HT1080 (cell line): ENCODE results near the gene NLRC3. TPM values are rescaled to one million over a fixed set of nuclear protein-coding genes. Genes with fewer than 3 reads are reported as not detected.

Source experiments
- DNase-seq: peaks from one replicate; pipeline ENCODE4 v3.0.0-alpha.2; 2015; ENCODE audit warnings: low read depth
- total RNA-seq: library from RNA; depleted of rRNA; stranded (reverse); fragments of >200 nt; shearing (Covaris generic); gene quantifications from 2 replicates; pipeline ENCODE4 v1.2.3, GENCODE V29; 2014

Gene NLRC3
- total RNA-seq, 1 experiment from 2014 or later = 0.11 TPM

DNA sequence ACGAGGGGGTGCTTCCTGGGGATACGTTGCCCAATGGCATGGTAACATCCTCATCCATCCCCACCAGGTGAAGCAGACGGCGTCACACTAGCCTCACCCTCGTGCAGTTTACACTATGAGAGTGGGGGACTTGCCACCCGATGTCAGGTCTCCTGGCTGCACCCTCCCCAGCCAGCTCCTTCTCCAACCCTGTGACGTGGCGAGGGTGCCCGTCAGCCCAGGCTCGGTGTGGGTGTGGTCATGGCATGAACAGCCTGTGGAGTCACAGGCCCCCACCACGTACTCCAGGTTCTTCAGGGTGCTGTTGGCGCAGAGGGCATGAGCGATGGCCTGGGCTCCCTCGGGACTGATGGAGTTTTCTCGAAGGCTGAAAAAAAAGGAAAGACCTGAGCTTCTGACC lies 28.3 kb downstream of the NLRC3 start:
- no peak for DNase-seq

DNA sequence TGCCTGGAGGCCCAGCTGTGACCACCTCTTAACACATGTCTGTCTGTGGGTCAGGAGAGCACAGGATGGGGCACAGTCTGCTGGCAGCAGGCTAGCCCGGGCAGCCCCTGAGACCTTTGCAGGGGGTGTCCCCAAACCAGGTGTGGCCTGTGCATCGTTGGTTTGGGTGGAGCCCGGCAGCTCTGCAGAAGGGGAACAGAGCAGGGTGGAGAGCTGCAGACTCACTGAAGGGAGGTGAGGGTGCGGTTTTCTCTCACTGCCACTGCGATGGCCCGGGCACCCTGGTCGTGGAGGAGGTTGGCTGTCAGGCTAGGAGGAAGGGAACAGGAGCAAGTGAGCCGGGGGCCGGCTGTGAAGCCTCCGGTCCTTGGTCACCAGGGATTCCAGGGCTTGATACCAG lies 28.8 kb downstream of the NLRC3 start:
- no peak for DNase-seq

- no peak for DNase-seq
Measured at GRCh38 chr16:3546986-3547682, 30.1 kb downstream of the NLRC3 start.

DNA sequence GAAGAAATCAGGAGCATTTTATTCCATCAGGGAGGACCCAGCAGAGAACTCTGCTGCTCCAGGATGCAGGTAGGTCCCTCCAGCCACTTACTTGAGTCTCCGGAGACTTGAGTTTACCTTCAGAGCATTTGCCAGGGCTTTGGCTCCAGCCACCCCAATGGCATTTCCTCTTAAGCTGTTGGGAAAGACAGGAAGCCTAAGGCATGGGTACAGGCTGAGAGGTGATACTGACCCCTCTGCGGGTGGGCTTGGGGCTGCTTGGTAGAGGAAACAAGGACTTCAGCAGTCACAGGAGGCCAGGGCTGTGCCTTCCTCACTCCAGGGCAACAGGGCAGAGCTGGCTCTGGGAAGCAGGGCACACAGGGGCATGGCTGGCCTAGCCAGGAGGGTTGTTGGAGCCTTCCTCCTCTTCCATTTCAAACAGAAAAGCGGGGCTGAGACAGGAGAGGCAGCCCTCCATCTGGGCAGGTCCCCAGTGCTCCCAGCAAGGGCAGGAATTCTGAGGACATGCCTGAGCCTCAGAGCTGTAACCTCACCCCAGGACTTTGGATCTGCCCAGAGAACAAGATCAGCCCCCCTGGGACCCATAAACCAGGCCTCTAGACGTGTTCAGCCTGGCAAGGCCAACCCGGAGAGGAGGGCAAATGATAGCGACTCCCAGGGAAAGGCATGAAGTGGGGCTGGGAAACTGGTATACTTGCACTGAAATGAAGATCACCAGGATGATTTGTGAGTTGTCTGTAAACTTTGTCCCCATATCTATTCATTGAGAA lies 34.4 kb downstream of the NLRC3 start:
- no peak for DNase-seq

- no peak for DNase-seq
Measured at GRCh38 chr16:3541527-3542155, 35.6 kb downstream of the NLRC3 start.

DNA sequence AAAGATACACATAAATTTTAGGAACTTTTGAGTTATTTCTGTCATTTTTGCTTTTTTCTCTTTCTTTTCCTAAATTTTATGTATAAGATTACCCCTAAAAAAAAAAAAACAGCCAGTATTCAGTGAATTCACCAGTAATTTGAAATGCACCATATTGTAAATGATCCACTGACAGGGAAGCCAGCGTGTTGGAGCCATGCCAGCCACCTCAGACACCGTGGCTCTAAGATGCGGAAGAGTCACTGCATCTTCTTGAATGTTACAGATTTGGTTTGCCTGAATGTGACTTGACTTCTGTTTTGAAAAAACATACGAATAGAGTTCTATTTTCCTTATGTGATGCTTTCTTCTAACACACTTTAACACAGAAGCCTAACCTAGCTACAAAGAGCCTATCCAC lies 39.0 kb downstream of the NLRC3 start:
- no peak for DNase-seq

- no peak for DNase-seq
Measured at GRCh38 chr16:3536851-3537250, 40.4 kb downstream of the NLRC3 start.

- DNase-seq = no peak
Measured at GRCh38 chr16:3536271-3536731, 40.9 kb downstream of the NLRC3 start.

DNA sequence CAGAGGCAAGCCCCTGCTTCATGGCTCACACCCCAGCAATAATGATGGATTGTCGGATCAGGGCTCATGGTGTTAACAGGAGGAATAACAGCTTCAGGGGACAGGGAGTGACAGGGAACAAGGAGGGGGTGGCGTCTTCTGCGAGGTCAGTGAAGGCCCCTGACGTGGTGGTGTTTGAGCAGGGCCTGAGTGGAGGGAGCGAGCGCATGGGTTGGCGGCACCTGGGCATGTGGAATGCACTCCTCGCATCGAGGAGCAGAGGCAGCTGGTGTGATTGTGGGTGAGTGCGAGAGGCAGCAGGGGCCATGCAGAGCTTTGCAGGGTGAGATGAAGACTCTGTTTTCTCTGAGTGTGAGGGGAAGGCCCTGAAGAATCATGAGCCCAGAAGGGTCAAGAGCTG lies 43.1 kb downstream of the NLRC3 start:
- DNase-seq = no peak

DNA sequence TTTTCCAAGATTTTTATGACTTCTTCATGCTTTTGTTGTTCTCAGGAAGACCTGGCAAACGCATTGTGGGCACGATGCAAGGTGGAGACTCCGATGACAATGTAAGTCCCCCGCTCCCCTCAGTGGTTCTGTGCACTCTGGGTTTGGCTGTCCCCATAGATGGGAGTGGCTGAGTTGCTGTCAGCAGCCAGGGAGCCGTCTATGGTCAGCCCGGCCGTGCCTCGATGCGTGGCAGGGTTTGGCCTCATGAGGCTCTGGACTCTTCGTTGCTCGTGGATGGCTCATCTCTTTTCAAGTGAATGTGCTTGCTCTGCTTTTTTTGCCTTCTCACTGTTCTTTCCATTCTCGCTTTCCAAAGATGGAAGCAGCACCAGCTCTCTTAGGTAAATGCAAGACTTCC lies 44.5 kb downstream of the NLRC3 start:
- no peak for DNase-seq

GRCh38 chr16:3530371-3530914 lies 46.8 kb downstream of the NLRC3 start:
- DNase-seq = peak; percentile 22

- DNase-seq = no peak
Measured at GRCh38 chr16:3529175-3529574, 48.0 kb downstream of the NLRC3 start.

GRCh38 chr16:3528406-3528805 lies 48.8 kb downstream of the NLRC3 start:
- DNase-seq = no peak

- DNase-seq = peak; percentile 54
Measured at GRCh38 chr16:3527216-3527829, 49.9 kb downstream of the NLRC3 start.

GRCh38 chr16:3525951-3526350 lies 51.3 kb downstream of the NLRC3 start:
- no peak for DNase-seq

GRCh38 chr16:3523281-3523680 lies 53.9 kb downstream of the NLRC3 start:
- no peak for DNase-seq

- DNase-seq = no peak
Measured at GRCh38 chr16:3520841-3521240, 56.4 kb downstream of the NLRC3 start.

- DNase-seq = no peak
Measured at GRCh38 chr16:3520413-3520812, 56.8 kb downstream of the NLRC3 start.

DNA sequence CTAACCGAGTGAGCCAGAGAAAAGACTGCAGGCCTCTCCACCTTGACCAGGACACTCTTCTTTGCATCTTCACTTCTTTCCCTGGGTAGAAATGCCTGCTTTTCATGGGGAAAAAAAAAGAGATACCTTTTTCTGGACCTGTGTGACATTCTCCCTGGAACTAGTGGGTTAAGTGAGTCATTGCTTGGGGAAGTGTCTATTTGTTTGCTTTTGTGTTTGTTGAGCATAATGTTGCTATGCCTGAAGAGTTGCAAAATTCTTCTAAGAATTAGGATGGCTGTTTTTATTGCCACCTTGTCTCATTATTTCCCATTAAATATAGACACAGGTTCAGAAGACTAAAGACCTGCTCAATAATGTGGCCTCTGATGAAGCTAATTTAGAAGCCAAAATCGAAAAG lies 57.6 kb downstream of the NLRC3 start:
- no peak for DNase-seq

GRCh38 chr16:3518986-3519348 lies 58.2 kb downstream of the NLRC3 start:
- no peak for DNase-seq

- DNase-seq = no peak
Measured at GRCh38 chr16:3518292-3518985, 58.8 kb downstream of the NLRC3 start.
